Vagina (tissue), 2 donors: Measurements from ENCODE around the gene NOC4L. TPM values are rescaled to one million over a fixed set of nuclear protein-coding genes. Genes with fewer than 3 reads are reported as not detected.

Experiments used
- DNase-seq, 2 donors: peaks; one replicate each; pipeline ENCODE4 v3.0.0-alpha.2; 2017; ENCODE audit errors: extremely low spot score in 2 of 2
- H3K27ac ChIP-seq: fragments of 200-600 bp; sonication (generic); one replicate; pipeline ENCODE4 v1.5.1; 2019
- H3K27me3 ChIP-seq: fragments of 200-600 bp; sonication (generic); one replicate; pipeline ENCODE4 v1.5.1; 2019
- H3K36me3 ChIP-seq, 2 donors: fragments of 200-600 bp; sonication (generic); one replicate each; pipeline ENCODE4 v1.5.1; 2017 to 2019
- H3K4me1 ChIP-seq: fragments of 200-600 bp; sonication (generic); one replicate; pipeline ENCODE4 v1.5.1; 2019
- H3K4me3 ChIP-seq, 2 donors: fragments of 200-600 bp; sonication (generic); 1 replicate in 1 of 2; 2 replicates in 1 of 2; pipeline ENCODE4 v1.5.1; 2016 to 2019
- H3K9me3 ChIP-seq: fragments of 200-600 bp; sonication (generic); one replicate; pipeline ENCODE4 v1.5.1; 2019
- POLR2A ChIP-seq, 2 donors: fragments of 450-650 bp; IDR thresholded peaks; one replicate each; pipeline ENCODE4 v1.6.1; 2017; ENCODE audit warnings: antibody characterized with exemption in 2 of 2, mild to moderate bottlenecking in 2 of 2, moderate library complexity in 2 of 2
- POLR2AphosphoS5 ChIP-seq, 2 donors: sonication (generic); formaldehyde crosslinking; IDR thresholded peaks; one replicate each; pipeline ENCODE4 v1.9.0; 2017; ENCODE audit warnings: antibody characterized with exemption in 2 of 2, mild to moderate bottlenecking in 2 of 2, low read depth in 1 of 2; ENCODE audit not compliant: insufficient read depth in 1 of 2
- intact Hi-C: fragments of 100-400 bp; cut with DNase I; formaldehyde crosslinking; loops from one replicate; pipeline ENCODE4 v1.15.1; 2023
- total RNA-seq: library from RNA; depleted of rRNA; stranded (reverse); fragments of >200 nt; gene quantifications from one replicate; pipeline ENCODE4 v1.2.3, GENCODE V29; 2016
- TF ChIP-seq, protein P1 (sequence below), 3 experiments: fragments of 450-650 bp in 2 of 3; fragments of 200-600 bp in 1 of 3; sonication (generic) in 1 of 3; IDR thresholded peaks; one replicate each; pipeline ENCODE4 v1.5.1; 2017 to 2019; ENCODE audit warnings: antibody characterized with exemption in 3 of 3, mild to moderate bottlenecking in 2 of 3, moderate library complexity in 2 of 3

NOC4L gene
- total RNA-seq, 1 donor from 2014 or later = 13.0 TPM

DNA sequence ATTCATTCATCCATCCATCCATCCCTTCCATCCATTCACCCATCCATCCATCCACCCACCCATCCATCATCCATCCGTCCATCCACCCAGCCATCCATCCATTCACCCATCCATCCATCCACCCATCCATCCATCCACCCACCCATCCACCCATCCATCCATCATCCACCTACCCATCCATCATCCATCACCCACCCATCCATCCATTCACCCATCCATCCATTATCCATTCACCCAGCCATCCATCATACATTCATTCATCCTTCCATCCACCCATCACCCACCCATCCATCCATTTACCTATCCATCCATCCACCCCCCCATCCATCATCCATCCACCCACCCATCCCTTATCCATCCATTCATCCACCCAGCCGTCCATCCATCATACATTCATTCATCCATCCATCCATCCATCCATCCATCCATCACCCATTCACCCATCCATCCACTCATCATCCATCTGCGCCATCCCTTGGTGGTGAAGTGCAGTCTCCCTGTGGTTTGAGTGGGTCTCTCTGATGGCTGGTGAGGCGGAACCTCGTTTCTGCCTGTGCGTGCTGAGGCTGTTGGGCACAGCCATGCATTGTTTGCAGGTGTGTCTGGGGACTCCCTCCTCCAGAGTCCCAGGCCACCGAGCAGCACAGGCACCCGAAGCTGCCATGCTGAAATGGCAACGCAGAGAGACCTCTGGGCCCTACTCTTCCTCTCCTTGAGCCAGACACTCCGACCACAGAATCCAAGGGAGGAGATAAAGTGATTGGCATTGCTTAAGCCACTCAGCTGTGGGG, 22.7 kb downstream of the NOC4L start:
- peaks cover 5% of the 10 kb centered on the region for H3K27me3 ChIP-seq
- TF ChIP-seq, protein P1, sequence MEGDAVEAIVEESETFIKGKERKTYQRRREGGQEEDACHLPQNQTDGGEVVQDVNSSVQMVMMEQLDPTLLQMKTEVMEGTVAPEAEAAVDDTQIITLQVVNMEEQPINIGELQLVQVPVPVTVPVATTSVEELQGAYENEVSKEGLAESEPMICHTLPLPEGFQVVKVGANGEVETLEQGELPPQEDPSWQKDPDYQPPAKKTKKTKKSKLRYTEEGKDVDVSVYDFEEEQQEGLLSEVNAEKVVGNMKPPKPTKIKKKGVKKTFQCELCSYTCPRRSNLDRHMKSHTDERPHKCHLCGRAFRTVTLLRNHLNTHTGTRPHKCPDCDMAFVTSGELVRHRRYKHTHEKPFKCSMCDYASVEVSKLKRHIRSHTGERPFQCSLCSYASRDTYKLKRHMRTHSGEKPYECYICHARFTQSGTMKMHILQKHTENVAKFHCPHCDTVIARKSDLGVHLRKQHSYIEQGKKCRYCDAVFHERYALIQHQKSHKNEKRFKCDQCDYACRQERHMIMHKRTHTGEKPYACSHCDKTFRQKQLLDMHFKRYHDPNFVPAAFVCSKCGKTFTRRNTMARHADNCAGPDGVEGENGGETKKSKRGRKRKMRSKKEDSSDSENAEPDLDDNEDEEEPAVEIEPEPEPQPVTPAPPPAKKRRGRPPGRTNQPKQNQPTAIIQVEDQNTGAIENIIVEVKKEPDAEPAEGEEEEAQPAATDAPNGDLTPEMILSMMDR (IDR thresholded peaks at IDR 0.05) = no peak
- TF ChIP-seq POLR2A (IDR thresholded peaks at IDR 0.05) (no peak), POLR2AphosphoS5 (IDR thresholded peaks at IDR 0.05; ENCODE audit: insufficient read depth in 1 of 2, low read depth in 1 of 2) (no peak)
- intact Hi-C loops = no loop called here

DNA sequence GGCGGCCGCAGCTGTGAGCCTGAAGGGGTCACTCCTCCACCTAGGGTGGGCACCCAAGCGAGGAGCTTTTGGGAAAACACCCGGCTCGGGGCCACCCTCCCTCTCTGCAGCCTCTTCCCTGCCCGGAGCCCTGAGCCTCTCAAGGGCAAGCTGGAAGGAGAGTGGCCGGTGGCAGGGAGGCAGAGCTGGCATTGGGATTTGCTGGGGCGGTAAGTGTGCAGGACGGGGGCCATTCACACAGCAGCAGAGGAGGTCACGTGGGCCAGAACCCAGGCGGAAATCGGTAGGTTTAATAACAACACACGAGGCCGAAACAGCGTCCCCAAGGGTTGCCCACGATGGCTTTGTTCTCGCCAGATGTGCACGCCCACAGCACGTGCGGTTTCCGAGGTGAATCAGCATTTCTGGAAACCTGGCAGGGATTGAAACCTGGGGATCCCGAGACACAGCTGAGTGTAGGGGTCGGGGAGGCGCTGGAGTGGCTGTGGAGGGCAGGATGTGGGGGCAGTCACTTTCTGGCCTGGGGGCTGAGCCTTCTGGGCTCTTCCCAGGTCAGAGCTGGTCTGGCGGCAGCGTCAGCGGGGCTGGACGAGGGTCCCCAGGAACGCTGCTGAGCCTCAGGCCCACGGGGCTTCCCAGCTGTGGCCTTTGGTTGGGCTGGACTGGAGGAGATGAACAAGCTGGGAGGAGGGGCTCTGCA, 23.5 kb downstream of the NOC4L start:
- Histone ChIP-seq H3K4me3 (no peak overlapping the region), H3K9me3 (no peaks in the 10 kb centered on the region), H3K27me3 (peaks cover 5% of the 10 kb centered on the region), H3K4me1 (peaks cover 7% of the 10 kb centered on the region), H3K27ac (no peak overlapping the region), H3K36me3 (no peaks in the 10 kb centered on the region)
- no peak for DNase-seq
- intact Hi-C loops = no loop called here
- TF ChIP-seq POLR2AphosphoS5 (IDR thresholded peaks at IDR 0.05; ENCODE audit: insufficient read depth in 1 of 2, low read depth in 1 of 2) = no peak
- TF ChIP-seq, protein P1 (IDR thresholded peaks at IDR 0.05) = no peak
- TF ChIP-seq POLR2A (IDR thresholded peaks at IDR 0.05) = no peak

More for the DNA sequence above, 22.7 kb downstream of the NOC4L start:
- Histone ChIP-seq H3K9me3 (no peaks in the 10 kb centered on the region), H3K27ac (no peak overlapping the region), H3K4me3 (no peak overlapping the region), H3K36me3 (no peaks in the 10 kb centered on the region), H3K4me1 (peaks cover 8% of the 10 kb centered on the region)
- DNase-seq = no peak

DNA sequence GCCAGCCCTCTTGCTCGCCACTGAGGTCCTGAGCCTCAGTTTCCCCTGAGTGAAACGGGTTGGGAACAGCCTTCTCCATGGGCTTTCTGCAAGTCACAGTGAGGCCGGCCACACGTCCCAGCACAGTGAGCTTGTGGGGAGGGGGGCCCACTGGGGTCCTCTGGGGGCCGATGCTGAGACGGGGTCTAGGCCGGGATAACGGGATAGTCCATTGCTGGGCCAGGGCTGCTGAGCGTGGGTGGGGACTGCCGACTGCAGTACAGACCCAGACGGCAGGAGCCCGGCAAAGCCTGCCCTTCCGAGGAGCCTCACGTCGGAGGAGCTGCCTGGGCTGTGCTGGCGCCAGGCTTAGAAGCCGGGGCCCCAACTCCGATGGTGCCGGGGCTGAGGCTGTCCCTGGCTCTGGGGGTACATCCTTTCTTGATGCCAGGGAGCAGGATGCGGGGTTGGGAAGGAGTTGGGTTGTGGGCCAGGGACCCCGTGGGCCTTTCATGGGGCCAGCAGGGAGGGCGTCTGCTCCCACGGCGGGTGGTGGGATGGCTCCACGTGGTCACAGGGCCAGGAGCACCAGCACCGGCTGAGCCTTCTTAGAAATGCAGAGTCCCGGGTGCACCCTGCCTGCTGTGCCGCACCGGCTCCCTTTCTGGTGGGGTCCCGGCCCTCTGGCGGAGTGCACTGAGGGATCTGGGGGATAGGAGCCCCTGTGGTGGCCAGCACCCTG, 24.2 kb downstream of the NOC4L start:
- no peak overlapping the region for H3K27ac ChIP-seq
- TF ChIP-seq POLR2A (IDR thresholded peaks at IDR 0.05) = no peak
- no peak for TF ChIP-seq POLR2AphosphoS5 (IDR thresholded peaks at IDR 0.05; ENCODE audit: insufficient read depth in 1 of 2, low read depth in 1 of 2)
- TF ChIP-seq, protein P1 (IDR thresholded peaks at IDR 0.05) = no peak
- no peak for DNase-seq
- H3K4me1 ChIP-seq = peaks cover under 1% of the 10 kb centered on the region
- no peaks in the 10 kb centered on the region for H3K36me3 ChIP-seq
- H3K9me3 ChIP-seq = no peaks in the 10 kb centered on the region
- intact Hi-C loops = no loop called here
- no peak overlapping the region for H3K4me3 ChIP-seq
- peaks cover 4% of the 10 kb centered on the region for H3K27me3 ChIP-seq

DNA sequence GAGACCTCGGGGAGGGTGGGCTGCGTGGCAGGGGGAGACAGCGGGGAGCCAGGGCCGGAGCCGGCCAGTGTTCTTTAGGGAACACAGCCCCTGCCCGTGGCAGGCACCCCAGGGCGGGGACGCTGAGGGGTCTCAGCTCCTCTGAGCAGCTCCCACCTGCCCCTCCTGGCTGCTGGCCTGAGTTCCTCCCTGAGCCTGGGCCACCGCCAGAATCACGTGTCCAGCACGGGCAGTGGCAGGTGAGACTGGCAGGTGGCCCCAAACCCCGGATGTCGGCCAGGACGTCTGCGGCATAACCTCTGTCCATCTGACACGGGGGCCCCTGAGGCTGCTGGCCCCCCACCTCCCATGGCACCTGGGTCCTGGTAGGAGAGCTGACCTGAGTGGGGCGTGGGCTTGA, 25.1 kb downstream of the NOC4L start:
- H3K27ac ChIP-seq = no peak overlapping the region
- DNase-seq = no peak
- no peak overlapping the region for H3K4me3 ChIP-seq
- H3K9me3 ChIP-seq = no peaks in the 10 kb centered on the region
- TF ChIP-seq POLR2AphosphoS5 (IDR thresholded peaks at IDR 0.05; ENCODE audit: insufficient read depth in 1 of 2, low read depth in 1 of 2) (no peak), POLR2A (IDR thresholded peaks at IDR 0.05) (no peak)
- TF ChIP-seq, protein P1 (IDR thresholded peaks at IDR 0.05) = no peak
- H3K27me3 ChIP-seq = no peaks in the 10 kb centered on the region
- intact Hi-C loops = no loop called here
- no peaks in the 10 kb centered on the region for H3K4me1 ChIP-seq
- H3K36me3 ChIP-seq = no peaks in the 10 kb centered on the region
